H9 (cell line): ENCODE results near the gene RAB11FIP4. TPM values are rescaled to one million over a fixed set of nuclear protein-coding genes. Genes with fewer than 3 reads are reported as not detected.

ENCODE experiments used
- DNase-seq: peaks from one replicate; pipeline ENCODE4 v3.0.0-alpha.2; 2017
- H2AFZ ChIP-seq: one replicate; pipeline ENCODE4 v1.6.1; 2013; ENCODE audit warnings: mild to moderate bottlenecking, low read length, control low read depth, moderate library complexity
- H2AK5ac ChIP-seq: 2 replicates; pipeline ENCODE4 v1.6.1; 2013; ENCODE audit warnings: low read length, control low read depth, mixed read lengths; ENCODE audit not compliant: insufficient read length
- H2BK120ac ChIP-seq: one replicate; pipeline ENCODE4 v1.6.1; 2013; ENCODE audit warnings: low read depth, mild to moderate bottlenecking, low read length, control low read depth, inconsistent platforms; ENCODE audit not compliant: poor library complexity, severe bottlenecking
- H2BK12ac ChIP-seq: 2 replicates; pipeline ENCODE4 v1.6.1; 2013; ENCODE audit warnings: low read length, control low read depth, mixed read lengths, low read depth; ENCODE audit not compliant: insufficient read length
- H2BK15ac ChIP-seq: 2 replicates; pipeline ENCODE4 v1.6.1; 2013; ENCODE audit warnings: low read depth, low read length, control low read depth
- H2BK20ac ChIP-seq: one replicate; pipeline ENCODE4 v1.6.1; 2013; ENCODE audit warnings: low read depth, mild to moderate bottlenecking, low read length, control low read depth, inconsistent platforms; ENCODE audit not compliant: poor library complexity, severe bottlenecking
- H2BK5ac ChIP-seq: 2 replicates; pipeline ENCODE4 v1.6.1; 2013; ENCODE audit warnings: low read length, control low read depth, mixed read lengths; ENCODE audit not compliant: insufficient read length
- H3K14ac ChIP-seq: 2 replicates; pipeline ENCODE4 v1.6.1; 2013; ENCODE audit warnings: low read length, control low read depth; ENCODE audit not compliant: insufficient read depth
- H3K18ac ChIP-seq: 2 replicates; pipeline ENCODE4 v1.6.1; 2013; ENCODE audit warnings: low read depth, mild to moderate bottlenecking, mixed read lengths, low read length, control low read depth; ENCODE audit not compliant: insufficient read length
- H3K23ac ChIP-seq: 2 replicates; pipeline ENCODE4 v1.6.1; 2013; ENCODE audit warnings: low read length, control low read depth, mixed read lengths, low read depth; ENCODE audit not compliant: insufficient read length
- H3K23me2 ChIP-seq: 2 replicates; pipeline ENCODE4 v1.6.1; 2013; ENCODE audit warnings: low read depth, mild to moderate bottlenecking, mixed read lengths, low read length, control low read depth; ENCODE audit not compliant: insufficient read length, poor library complexity, severe bottlenecking
- H3K27ac ChIP-seq: 2 replicates; pipeline ENCODE4 v1.5.1; 2013; ENCODE audit warnings: low read length, control low read depth, mixed read lengths, low read depth; ENCODE audit not compliant: insufficient read length
- H3K27me3 ChIP-seq: 2 replicates; pipeline ENCODE4 v1.6.1; 2013; ENCODE audit warnings: low read length, control low read depth, inconsistent platforms; ENCODE audit not compliant: insufficient read depth
- H3K4ac ChIP-seq: 2 replicates; pipeline ENCODE4 v1.6.1; 2013; ENCODE audit warnings: low read depth, mild to moderate bottlenecking, control low read depth, inconsistent platforms, low read length, moderate library complexity
- H3K4me1 ChIP-seq: 2 replicates; pipeline ENCODE4 v1.6.1; 2013; ENCODE audit warnings: low read length, control low read depth, inconsistent platforms; ENCODE audit not compliant: insufficient read depth
- H3K4me2 ChIP-seq: 2 replicates; pipeline ENCODE4 v1.6.1; 2013; ENCODE audit warnings: low read length, control low read depth, mixed read lengths; ENCODE audit not compliant: insufficient read length, insufficient read depth
- H3K56ac ChIP-seq: 2 replicates; pipeline ENCODE4 v1.6.1; 2013; ENCODE audit warnings: low read depth, mild to moderate bottlenecking, mixed read lengths, low read length, control low read depth; ENCODE audit not compliant: insufficient read length
- H3K79me1 ChIP-seq: 2 replicates; pipeline ENCODE4 v1.6.1; 2013; ENCODE audit warnings: low read depth, mild to moderate bottlenecking, moderate library complexity, low read length, control low read depth, inconsistent platforms; ENCODE audit not compliant: insufficient read depth, poor library complexity, severe bottlenecking
- H3K79me2 ChIP-seq: 2 replicates; pipeline ENCODE4 v1.6.1; 2013; ENCODE audit warnings: low read length, control low read depth, inconsistent platforms; ENCODE audit not compliant: insufficient read depth
- H3K9ac ChIP-seq: 2 replicates; pipeline ENCODE4 v1.6.1; 2013; ENCODE audit warnings: low read length, control low read depth, mixed read lengths; ENCODE audit not compliant: insufficient read length; ENCODE audit errors: extremely low read depth
- H3K9me3 ChIP-seq: one replicate; pipeline ENCODE4 v1.6.1; 2013; ENCODE audit warnings: low read depth, low read length, inconsistent platforms; ENCODE audit not compliant: control insufficient read depth
- H3T11ph ChIP-seq: one replicate; pipeline ENCODE4 v1.6.1; 2013; ENCODE audit warnings: mild to moderate bottlenecking, low read length, control low read depth, inconsistent platforms
- H4K20me1 ChIP-seq: one replicate; pipeline ENCODE4 v1.6.1; 2013; ENCODE audit not compliant: control insufficient read depth, insufficient read length, insufficient read depth
- H4K5ac ChIP-seq: 2 replicates; pipeline ENCODE4 v1.6.1; 2013; ENCODE audit warnings: low read depth, mild to moderate bottlenecking, mixed read lengths, low read length, control low read depth; ENCODE audit not compliant: insufficient read length
- H4K8ac ChIP-seq: replicated peaks from 2 replicates; pipeline ENCODE4 v1.6.1; 2013; ENCODE audit warnings: low read length, control low read depth, mixed read lengths, low read depth; ENCODE audit not compliant: insufficient read length
- H4K91ac ChIP-seq: 2 replicates; pipeline ENCODE4 v1.6.1; 2013; ENCODE audit warnings: low read depth, mild to moderate bottlenecking, moderate library complexity, mixed read lengths, low read length, control low read depth; ENCODE audit not compliant: insufficient read length
- H3K27ac Mint-ChIP-seq, 3 experiments: 2 replicates in 2 of 3; 3 replicates in 1 of 3; pipeline ENCODE4 v1.8.0; 2020 to 2021; ENCODE audit warnings: mixed read lengths in 3 of 3, mild to moderate bottlenecking in 1 of 3, moderate library complexity in 1 of 3
- H3K27me3 Mint-ChIP-seq: 2 replicates; pipeline ENCODE4 v1.8.0; 2021; ENCODE audit warnings: low read depth, mild to moderate bottlenecking, moderate library complexity, mixed read lengths
- H3K36me3 Mint-ChIP-seq, 3 experiments: 2 replicates in 2 of 3; 3 replicates in 1 of 3; pipeline ENCODE4 v1.8.0; 2020 to 2021; ENCODE audit warnings: low read depth in 3 of 3, mixed read lengths in 3 of 3; ENCODE audit not compliant: insufficient read depth in 1 of 3
- H3K4me1 Mint-ChIP-seq, 2 experiments: 2 replicates each; pipeline ENCODE4 v1.8.0; 2020; ENCODE audit warnings: mixed read lengths in 2 of 2
- H3K4me3 Mint-ChIP-seq, 2 experiments: 2 replicates in 1 of 2; 3 replicates in 1 of 2; pipeline ENCODE4 v1.8.0; 2020 to 2021; ENCODE audit warnings: mild to moderate bottlenecking in 2 of 2, mixed read lengths in 2 of 2, moderate library complexity in 1 of 2
- H3K9me3 Mint-ChIP-seq, 2 experiments: 2 replicates in 1 of 2; 3 replicates in 1 of 2; pipeline ENCODE4 v1.8.0; 2020; ENCODE audit warnings: mild to moderate bottlenecking in 2 of 2, mixed read lengths in 2 of 2, moderate library complexity in 1 of 2
- CTCF ChIP-seq: fragments of 200-600 bp; sonication (generic); conservative IDR thresholded peaks from 3 replicates; pipeline ENCODE4 v1.8.0; 2021; ENCODE audit warnings: antibody characterized with exemption, mild to moderate bottlenecking
- WGBS: extraction: QIAGEN DNeasy Blood & Tissue Kit; methylation state at CpG from one replicate; pipeline ENCODE4 v1.1.7; 2013; ENCODE audit warnings: missing lambda C conversion rate, low lambda C conversion rate, mixed read lengths; ENCODE audit not compliant: insufficient read length; ENCODE audit errors: extremely low coverage; 5-methylcytosine and 5-hydroxymethylcytosine counted together
- total RNA-seq: library from RNA; stranded (reverse); gene quantifications from 2 replicates; pipeline ENCODE4 v1.2.1, GENCODE V29; 2021

RAB11FIP4 gene
- total RNA-seq, 1 experiment from 2014 or later: 25.7 TPM

- no peaks in the 10 kb centered on the region for H3K79me2 ChIP-seq
- H3K4me2 ChIP-seq: no peak overlapping the region
- no peak overlapping the region for H3K56ac ChIP-seq
- no peaks in the 10 kb centered on the region for H3K36me3 Mint-ChIP-seq
- H3K4ac ChIP-seq: no peak overlapping the region
- peak; percentile 34 for DNase-seq
- H3K14ac ChIP-seq: peak overlapping the region; percentile 49; the same call in 1 of the 2 replicates
- H2BK20ac ChIP-seq: no peak overlapping the region
- peaks cover 3% of the 10 kb centered on the region for H4K20me1 ChIP-seq
- H4K91ac ChIP-seq: no peak overlapping the region
- no peaks in the 10 kb centered on the region for H3K79me1 ChIP-seq
- no peak overlapping the region for H2BK15ac ChIP-seq
- no peak for TF ChIP-seq CTCF
- H2BK12ac ChIP-seq: no peak overlapping the region
- no peak overlapping the region for H3K18ac ChIP-seq
- H3K27me3 ChIP-seq: no peaks in the 10 kb centered on the region
- H3K4me1 ChIP-seq: no peaks in the 10 kb centered on the region
- peaks cover 13 to 19% of the 10 kb centered on the region in 2 experiments for H3K4me1 Mint-ChIP-seq
- no peak overlapping the region for H4K8ac ChIP-seq
- no peak overlapping the region for H3K4me3 Mint-ChIP-seq
- no peak overlapping the region for H3K9ac ChIP-seq
- no peak overlapping the region for H2AK5ac ChIP-seq
- H2AFZ ChIP-seq: no peak overlapping the region
- WGBS: no CpG with 5 or more reads among the region's 11 CpGs
- H2BK5ac ChIP-seq: no peak overlapping the region
- no peaks in the 10 kb centered on the region for H3K23me2 ChIP-seq
- no peak overlapping the region for H2BK120ac ChIP-seq
- no peak overlapping the region for H3K27ac ChIP-seq
- peak overlapping the region in 1 of 3 experiments; percentile 13; a peak in 1 of 7 replicates for H3K27ac Mint-ChIP-seq
- H3T11ph ChIP-seq: no peak overlapping the region
- no peak overlapping the region for H3K23ac ChIP-seq
- H3K9me3 Mint-ChIP-seq: no peaks in the 10 kb centered on the region
- no peaks in the 10 kb centered on the region for H3K9me3 ChIP-seq
- no peak overlapping the region for H4K5ac ChIP-seq
- peaks cover 2% of the 10 kb centered on the region for H3K27me3 Mint-ChIP-seq
Observed at GRCh38 chr17:31400481-31400950, 9.0 kb downstream of the RAB11FIP4 start.
